ENCODE data around the gene CROCC2.

Gene CROCC2

DNA sequence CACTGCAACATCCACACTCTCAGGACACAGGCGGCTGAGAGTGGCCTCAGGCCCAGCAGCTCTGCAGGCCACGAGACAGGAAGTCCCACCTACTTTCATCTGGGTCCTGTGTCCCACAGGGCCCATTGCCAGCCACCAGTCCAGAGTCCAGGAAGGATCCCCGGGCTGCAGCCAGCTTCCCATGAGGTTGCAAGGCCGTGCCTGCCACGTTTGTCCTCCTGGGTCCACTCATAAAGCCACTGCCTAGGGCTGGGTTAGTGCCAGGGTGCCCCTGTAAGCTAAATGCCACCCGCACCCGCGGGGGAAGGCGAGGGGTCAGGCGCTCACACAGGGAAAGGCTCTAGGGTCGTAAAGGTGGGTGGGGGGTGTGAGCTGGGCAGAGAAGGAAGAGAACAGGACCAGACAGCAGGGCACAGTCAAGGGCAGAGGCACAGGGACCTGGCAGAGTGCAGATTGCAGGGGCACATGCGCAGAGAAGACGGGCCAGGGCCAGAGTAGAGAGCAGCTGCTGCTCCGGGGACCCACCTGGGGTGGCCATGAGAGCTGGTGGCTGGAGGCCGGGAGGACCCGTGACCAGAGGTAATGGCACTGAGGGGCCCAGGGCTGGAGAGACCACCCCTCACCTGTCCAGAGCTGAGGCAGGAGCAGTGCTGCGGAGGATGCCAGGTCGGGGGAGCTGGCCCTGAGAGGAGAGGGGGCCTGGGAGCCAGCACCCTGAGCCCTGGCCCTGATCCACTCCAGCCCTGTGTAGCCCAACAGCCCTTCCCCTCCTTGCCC, 29.5 kb upstream of the CROCC2 start:
- H3K36me3 ChIP-seq (ENCODE audit: control insufficient read depth, insufficient read depth, low read length), result no peaks in the 10 kb centered on the region
- H3K4me3 ChIP-seq (ENCODE audit: low read depth, low read length), result no peak overlapping the region
- H3K9me3 ChIP-seq (ENCODE audit: control insufficient read depth, insufficient read depth, low read depth, low read length), result no peaks in the 10 kb centered on the region
- H3K4me1 ChIP-seq (ENCODE audit: control insufficient read depth, insufficient read depth, low read length), result no peaks in the 10 kb centered on the region; the same call in 1 of the 2 replicates
- no peaks in the 10 kb centered on the region for H3K27me3 ChIP-seq (ENCODE audit: control insufficient read depth, insufficient read depth, low read length)
- H3K27ac ChIP-seq (ENCODE audit: low read depth, low read length), result no peak overlapping the region
- H3K9ac ChIP-seq (ENCODE audit: low read length), result no peak overlapping the region

DNA sequence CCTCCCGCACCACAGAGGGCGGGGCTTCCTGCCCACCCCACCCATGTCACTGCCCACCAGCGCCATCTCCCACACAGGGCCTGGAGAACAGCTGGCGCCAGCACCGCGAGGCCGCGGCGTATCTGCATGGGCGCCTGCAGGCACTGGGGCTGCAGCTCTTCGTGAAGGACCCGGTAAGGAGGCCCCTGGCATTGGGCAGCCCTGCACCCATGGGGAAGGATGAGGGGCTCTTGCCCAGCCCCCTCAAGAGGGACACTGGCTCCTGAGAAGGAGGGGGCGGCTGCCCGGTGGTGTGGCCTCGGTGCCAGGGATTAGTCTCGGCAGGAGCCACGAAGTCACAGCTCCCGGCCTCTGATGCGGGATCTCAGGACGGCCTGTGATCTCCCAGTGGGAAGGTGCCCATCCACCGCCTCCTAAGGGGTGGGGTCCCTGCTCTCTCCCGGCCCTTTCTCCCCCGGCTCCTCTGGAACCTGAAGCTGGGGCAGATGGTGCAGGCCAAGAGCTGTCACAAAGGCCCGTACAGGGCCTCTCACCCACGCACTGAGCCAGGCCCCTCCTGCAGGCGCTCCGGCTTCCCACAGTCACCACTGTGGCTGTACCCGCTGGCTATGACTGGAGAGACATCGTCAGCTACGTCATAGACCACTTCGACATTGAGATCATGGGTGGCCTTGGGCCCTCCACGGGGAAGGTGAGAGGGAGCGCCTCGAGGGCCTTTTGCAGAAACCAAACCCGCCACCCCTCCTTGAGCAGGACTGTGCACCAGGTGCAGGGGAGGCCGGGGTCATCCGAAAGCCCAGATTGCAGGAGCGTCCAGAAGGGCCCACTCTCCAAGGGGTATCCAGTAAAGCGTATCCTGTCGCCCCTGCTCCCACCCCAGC, 28.4 kb upstream of the CROCC2 start:
- H3K4me3 ChIP-seq (ENCODE audit: low read depth, low read length), result no peak overlapping the region
- H3K36me3 ChIP-seq (ENCODE audit: control insufficient read depth, insufficient read depth, low read length), result no peaks in the 10 kb centered on the region
- H3K9ac ChIP-seq (ENCODE audit: low read length), result no peak overlapping the region
- H3K4me1 ChIP-seq (ENCODE audit: control insufficient read depth, insufficient read depth, low read length), result no peaks in the 10 kb centered on the region; the same call in 1 of the 2 replicates
- H3K27me3 ChIP-seq (ENCODE audit: control insufficient read depth, insufficient read depth, low read length), result no peaks in the 10 kb centered on the region
- H3K27ac ChIP-seq (ENCODE audit: low read depth, low read length), result no peak overlapping the region
- H3K9me3 ChIP-seq (ENCODE audit: control insufficient read depth, insufficient read depth, low read depth, low read length), result no peaks in the 10 kb centered on the region

DNA sequence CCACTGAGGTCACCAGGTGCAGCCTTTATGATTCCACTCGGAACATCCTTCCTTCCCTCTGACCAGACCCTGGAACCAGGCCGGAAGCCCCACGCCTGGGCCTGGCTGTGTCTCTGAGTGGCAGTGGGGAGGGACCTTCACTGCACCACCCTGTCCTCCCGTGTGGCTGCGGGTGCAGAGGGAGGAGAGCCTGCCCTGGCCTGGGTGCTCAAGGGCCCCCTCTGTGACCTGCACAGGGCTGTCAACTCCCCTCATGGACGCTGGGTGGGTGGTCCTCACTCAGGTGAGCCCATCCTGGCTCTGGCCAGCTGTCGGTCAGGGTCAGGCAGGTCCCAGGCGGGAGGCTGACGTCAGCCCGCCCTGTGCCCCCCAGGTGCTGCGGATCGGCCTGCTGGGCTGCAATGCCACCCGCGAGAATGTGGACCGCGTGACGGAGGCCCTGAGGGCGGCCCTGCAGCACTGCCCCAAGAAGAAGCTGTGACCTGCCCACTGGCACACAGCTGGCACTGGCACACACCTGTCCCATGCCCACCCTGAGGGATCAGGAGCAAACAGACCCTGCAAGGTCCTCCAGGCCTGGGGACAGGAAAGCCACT, 27.7 kb upstream of the CROCC2 start:
- no peaks in the 10 kb centered on the region for H3K27me3 ChIP-seq (ENCODE audit: control insufficient read depth, insufficient read depth, low read length)
- H3K36me3 ChIP-seq (ENCODE audit: control insufficient read depth, insufficient read depth, low read length), result no peaks in the 10 kb centered on the region
- H3K4me1 ChIP-seq (ENCODE audit: control insufficient read depth, insufficient read depth, low read length), result no peaks in the 10 kb centered on the region; the same call in 1 of the 2 replicates
- no peaks in the 10 kb centered on the region for H3K9me3 ChIP-seq (ENCODE audit: control insufficient read depth, insufficient read depth, low read depth, low read length)
- no peak overlapping the region for H3K27ac ChIP-seq (ENCODE audit: low read depth, low read length)
- no peak overlapping the region for H3K9ac ChIP-seq (ENCODE audit: low read length)
- no peak overlapping the region for H3K4me3 ChIP-seq (ENCODE audit: low read depth, low read length)

DNA sequence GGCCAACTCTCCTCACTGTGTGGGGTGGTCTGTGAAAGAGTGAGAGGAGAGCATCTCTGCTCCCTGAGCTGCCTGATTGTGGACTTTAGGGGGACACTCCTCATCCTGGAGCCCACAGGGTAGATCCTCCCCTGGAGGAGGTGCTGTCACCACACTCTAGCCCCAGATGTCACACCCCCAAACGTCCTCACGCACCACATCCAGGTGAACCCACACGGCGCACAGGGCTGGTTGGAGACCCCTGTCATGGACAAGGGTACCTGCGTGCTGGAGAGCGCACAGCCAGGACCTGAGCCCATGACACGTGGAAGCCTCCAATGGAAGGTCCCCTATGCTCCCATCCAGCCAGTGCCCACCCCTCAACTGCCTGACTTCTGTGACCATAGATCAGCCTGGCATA, 27.0 kb upstream of the CROCC2 start:
- H3K27ac ChIP-seq (ENCODE audit: low read depth, low read length), result no peak overlapping the region
- no peaks in the 10 kb centered on the region for H3K9me3 ChIP-seq (ENCODE audit: control insufficient read depth, insufficient read depth, low read depth, low read length)
- no peak overlapping the region for H3K9ac ChIP-seq (ENCODE audit: low read length)
- no peaks in the 10 kb centered on the region for H3K27me3 ChIP-seq (ENCODE audit: control insufficient read depth, insufficient read depth, low read length)
- no peaks in the 10 kb centered on the region; the same call in 1 of the 2 replicates for H3K4me1 ChIP-seq (ENCODE audit: control insufficient read depth, insufficient read depth, low read length)
- no peak overlapping the region for H3K4me3 ChIP-seq (ENCODE audit: low read depth, low read length)
- H3K36me3 ChIP-seq (ENCODE audit: control insufficient read depth, insufficient read depth, low read length), result no peaks in the 10 kb centered on the region

DNA sequence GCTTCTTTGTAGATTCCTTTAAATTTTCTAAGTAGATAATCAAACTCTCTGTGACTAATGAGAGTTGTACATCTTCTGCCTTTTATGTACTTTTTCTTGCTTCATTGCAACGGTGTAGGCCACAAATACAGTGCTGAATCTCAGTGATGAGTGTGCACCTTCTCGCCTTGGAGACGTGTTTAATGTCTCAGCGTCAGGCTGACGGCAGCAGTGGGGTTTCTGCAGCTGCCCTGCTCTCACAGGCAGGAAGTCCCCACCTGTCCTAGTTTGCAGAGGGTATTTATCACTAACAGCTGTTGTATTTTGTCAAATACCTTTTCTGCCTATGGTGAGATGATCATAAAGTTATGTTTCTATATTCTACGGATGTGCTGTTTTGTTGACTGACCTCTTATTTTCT, 24.2 kb upstream of the CROCC2 start:
- Histone ChIP-seq H3K9me3 (ENCODE audit: control insufficient read depth, insufficient read depth, low read depth, low read length) (no peaks in the 10 kb centered on the region), H3K27me3 (ENCODE audit: control insufficient read depth, insufficient read depth, low read length) (no peaks in the 10 kb centered on the region), H3K4me3 (ENCODE audit: low read depth, low read length) (no peak overlapping the region), H3K36me3 (ENCODE audit: control insufficient read depth, insufficient read depth, low read length) (no peaks in the 10 kb centered on the region), H3K27ac (ENCODE audit: low read depth, low read length) (no peak overlapping the region), H3K4me1 (ENCODE audit: control insufficient read depth, insufficient read depth, low read length) (no peaks in the 10 kb centered on the region), H3K9ac (ENCODE audit: low read length) (no peak overlapping the region)

DNA sequence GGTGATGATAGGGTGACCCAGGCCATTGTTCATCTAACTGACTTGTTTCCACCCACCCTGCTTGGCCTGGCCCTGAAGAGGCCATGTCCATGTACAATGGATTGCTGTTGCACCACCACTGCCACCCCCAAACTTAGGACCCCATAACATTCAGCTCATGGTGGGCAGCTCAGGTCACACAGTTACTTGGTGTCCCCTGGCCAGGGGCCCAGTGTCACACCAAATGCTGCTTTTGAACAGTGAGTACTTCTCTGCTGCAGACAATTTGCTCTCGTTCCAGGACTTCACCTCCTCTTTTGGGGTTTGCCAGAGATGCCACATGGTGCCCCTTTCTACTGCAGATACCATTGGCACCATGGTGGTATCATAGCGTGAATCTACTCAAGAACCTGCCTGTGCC, 21.9 kb upstream of the CROCC2 start:
- no peak overlapping the region for H3K27ac ChIP-seq (ENCODE audit: low read depth, low read length)
- H3K9me3 ChIP-seq (ENCODE audit: control insufficient read depth, insufficient read depth, low read depth, low read length), result no peaks in the 10 kb centered on the region
- no peak overlapping the region for H3K4me3 ChIP-seq (ENCODE audit: low read depth, low read length)
- H3K36me3 ChIP-seq (ENCODE audit: control insufficient read depth, insufficient read depth, low read length), result no peaks in the 10 kb centered on the region
- H3K4me1 ChIP-seq (ENCODE audit: control insufficient read depth, insufficient read depth, low read length), result no peaks in the 10 kb centered on the region; the same call in 1 of the 2 replicates
- no peaks in the 10 kb centered on the region for H3K27me3 ChIP-seq (ENCODE audit: control insufficient read depth, insufficient read depth, low read length)
- no peak overlapping the region for H3K9ac ChIP-seq (ENCODE audit: low read length)

DNA sequence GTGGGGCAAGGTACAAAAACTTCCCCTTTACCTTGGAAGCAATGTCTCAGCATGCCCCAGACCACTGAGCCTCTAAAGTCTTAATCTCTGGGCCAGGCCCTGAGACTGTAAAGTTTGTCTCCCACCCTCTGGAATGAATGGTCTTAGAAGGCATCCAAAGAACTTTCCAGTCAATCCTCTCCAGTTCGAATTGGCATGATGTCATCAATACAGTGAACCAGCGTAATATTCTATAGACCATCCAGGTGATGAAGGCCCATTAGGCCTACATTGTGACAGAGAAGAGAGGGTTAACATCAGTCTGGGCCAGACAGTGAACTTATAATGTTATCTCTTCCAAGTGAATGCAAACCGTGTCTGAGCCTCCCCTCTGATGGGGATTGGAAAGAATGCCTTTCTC, 21.4 kb upstream of the CROCC2 start:
- Histone ChIP-seq H3K9me3 (ENCODE audit: control insufficient read depth, insufficient read depth, low read depth, low read length) (no peaks in the 10 kb centered on the region), H3K9ac (ENCODE audit: low read length) (no peak overlapping the region), H3K4me3 (ENCODE audit: low read depth, low read length) (no peak overlapping the region), H3K27ac (ENCODE audit: low read depth, low read length) (no peak overlapping the region), H3K27me3 (ENCODE audit: control insufficient read depth, insufficient read depth, low read length) (no peaks in the 10 kb centered on the region), H3K36me3 (ENCODE audit: control insufficient read depth, insufficient read depth, low read length) (no peaks in the 10 kb centered on the region), H3K4me1 (ENCODE audit: control insufficient read depth, insufficient read depth, low read length) (no peaks in the 10 kb centered on the region; the same call in 1 of the 2 replicates)

DNA sequence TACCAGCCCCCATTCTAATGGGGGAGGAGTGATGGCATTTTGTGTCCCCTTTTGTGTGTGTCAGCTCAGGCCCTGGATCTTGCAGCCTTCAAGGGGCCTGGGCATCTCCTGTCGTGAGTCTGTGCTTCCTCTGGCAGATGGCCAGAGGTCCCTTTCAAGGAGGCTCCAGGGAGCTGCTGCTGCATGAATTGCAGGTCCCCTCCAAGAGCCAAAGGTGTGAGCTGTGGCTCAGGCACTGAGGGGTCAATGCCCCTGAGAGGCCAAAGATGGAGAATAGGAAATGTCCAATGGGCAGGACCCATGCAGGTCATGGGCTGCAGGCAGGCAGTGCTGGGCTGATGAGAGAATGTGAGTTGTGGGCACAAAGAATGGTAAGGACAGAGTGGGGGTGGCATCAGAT, 20.6 kb upstream of the CROCC2 start:
- Histone ChIP-seq H3K36me3 (ENCODE audit: control insufficient read depth, insufficient read depth, low read length) (no peaks in the 10 kb centered on the region), H3K9ac (ENCODE audit: low read length) (no peak overlapping the region), H3K27ac (ENCODE audit: low read depth, low read length) (no peak overlapping the region), H3K4me3 (ENCODE audit: low read depth, low read length) (no peak overlapping the region), H3K27me3 (ENCODE audit: control insufficient read depth, insufficient read depth, low read length) (no peaks in the 10 kb centered on the region), H3K4me1 (ENCODE audit: control insufficient read depth, insufficient read depth, low read length) (no peaks in the 10 kb centered on the region; the same call in 1 of the 2 replicates), H3K9me3 (ENCODE audit: control insufficient read depth, insufficient read depth, low read depth, low read length) (no peaks in the 10 kb centered on the region)

DNA sequence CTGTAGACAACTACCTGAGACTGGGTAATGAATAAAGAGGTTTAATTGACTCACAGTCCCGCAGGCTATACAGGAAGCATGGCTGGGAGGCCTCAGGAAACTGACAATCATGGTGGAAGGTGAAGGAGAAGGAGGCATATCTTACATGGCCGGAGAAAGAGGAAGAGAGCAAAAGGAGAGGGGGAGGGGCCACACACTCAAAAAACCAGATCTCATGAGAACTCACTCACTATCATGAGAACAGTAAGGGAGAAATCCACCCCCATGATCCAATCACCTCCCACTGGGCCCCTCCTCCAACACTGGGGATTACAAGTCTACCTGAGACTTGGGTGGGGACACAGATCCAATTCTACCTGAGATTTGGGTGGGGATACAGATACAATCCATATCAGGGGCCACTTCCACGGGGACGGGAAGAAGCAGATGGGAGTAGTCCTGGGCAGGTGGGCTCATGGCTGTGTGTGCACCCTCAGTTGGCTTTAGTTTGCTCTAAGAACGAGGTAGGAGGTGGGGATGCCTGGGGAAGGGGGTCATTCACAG, 20.0 kb upstream of the CROCC2 start:
- no peak overlapping the region for H3K9ac ChIP-seq (ENCODE audit: low read length)
- H3K4me3 ChIP-seq (ENCODE audit: low read depth, low read length), result no peak overlapping the region
- H3K27me3 ChIP-seq (ENCODE audit: control insufficient read depth, insufficient read depth, low read length), result no peaks in the 10 kb centered on the region
- no peaks in the 10 kb centered on the region; the same call in 1 of the 2 replicates for H3K4me1 ChIP-seq (ENCODE audit: control insufficient read depth, insufficient read depth, low read length)
- H3K9me3 ChIP-seq (ENCODE audit: control insufficient read depth, insufficient read depth, low read depth, low read length), result no peaks in the 10 kb centered on the region
- no peak overlapping the region for H3K27ac ChIP-seq (ENCODE audit: low read depth, low read length)
- H3K36me3 ChIP-seq (ENCODE audit: control insufficient read depth, insufficient read depth, low read length), result no peaks in the 10 kb centered on the region

DNA sequence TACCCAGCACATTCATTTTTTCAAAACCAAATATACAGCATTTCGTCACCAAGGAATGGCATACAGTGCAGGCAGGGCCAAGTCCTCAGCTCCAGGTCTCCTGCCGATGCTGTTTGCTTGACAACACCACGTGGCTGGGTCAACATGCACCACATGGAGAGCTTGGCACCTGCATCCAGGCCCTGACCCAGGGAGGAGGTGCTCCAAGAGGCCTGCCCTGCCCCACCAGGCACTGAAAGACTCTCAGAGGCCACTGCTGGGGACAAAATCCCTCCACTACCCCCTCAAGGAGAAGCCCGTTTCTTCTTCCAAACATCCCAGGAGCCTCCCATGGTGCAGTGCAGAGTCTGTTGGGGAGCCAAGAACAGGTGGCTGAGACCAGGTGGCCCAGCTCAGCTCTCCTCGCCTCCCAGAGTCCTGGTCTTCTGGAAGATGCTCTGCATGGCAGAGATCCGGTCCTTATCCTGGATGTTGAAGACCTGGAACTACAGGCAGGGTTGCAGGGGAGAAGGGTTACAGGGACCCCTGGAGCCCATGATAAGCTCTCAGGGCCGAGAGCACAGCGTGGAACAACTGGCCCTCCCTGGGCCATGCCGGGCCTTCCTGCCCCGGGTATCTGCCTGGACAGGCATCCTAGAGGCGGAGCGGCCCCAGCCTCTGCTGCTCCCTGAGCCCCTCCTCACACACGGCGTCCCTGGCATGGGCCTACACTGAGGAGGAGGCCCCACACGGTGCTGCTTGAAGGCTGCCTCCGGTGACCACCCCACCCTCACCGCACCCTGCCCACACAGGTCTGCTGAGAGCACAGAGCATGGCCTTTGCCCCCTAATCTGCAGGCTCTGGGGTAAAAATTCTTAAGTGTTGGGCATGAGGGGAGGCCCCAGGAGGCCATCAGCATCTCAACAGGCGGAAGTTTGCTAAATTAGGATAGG, 19.2 kb upstream of the CROCC2 start:
- H3K4me3 ChIP-seq (ENCODE audit: low read depth, low read length), result no peak overlapping the region
- no peaks in the 10 kb centered on the region for H3K36me3 ChIP-seq (ENCODE audit: control insufficient read depth, insufficient read depth, low read length)
- no peak overlapping the region for H3K9ac ChIP-seq (ENCODE audit: low read length)
- H3K4me1 ChIP-seq (ENCODE audit: control insufficient read depth, insufficient read depth, low read length), result no peaks in the 10 kb centered on the region; the same call in 1 of the 2 replicates
- H3K27me3 ChIP-seq (ENCODE audit: control insufficient read depth, insufficient read depth, low read length), result no peaks in the 10 kb centered on the region; the same call in 1 of the 2 replicates
- H3K27ac ChIP-seq (ENCODE audit: low read depth, low read length), result no peak overlapping the region
- no peaks in the 10 kb centered on the region for H3K9me3 ChIP-seq (ENCODE audit: control insufficient read depth, insufficient read depth, low read depth, low read length)
